Thyroid gland (tissue), 4 donors: ENCODE results near the gene PSMB11.

Experiments used
- POLR2A ChIP-seq, 2 donors: fragments of 450-650 bp; IDR thresholded peaks; one replicate each; pipeline ENCODE4 v1.6.1; 2017; ENCODE audit warnings: antibody characterized with exemption in 2 of 2, mild to moderate bottlenecking in 2 of 2, moderate library complexity in 1 of 2
- TF ChIP-seq, protein P1 (sequence below), 6 experiments: fragments of 200-600 bp in 3 of 6; fragments of 450-650 bp in 3 of 6; sonication (generic) in 3 of 6; IDR thresholded peaks; one replicate each; pipeline ENCODE4 v1.5.1; 2016 to 2019; ENCODE audit warnings: antibody characterized with exemption in 6 of 6, mild to moderate bottlenecking in 2 of 6, inconsistent platforms in 1 of 6, moderate library complexity in 1 of 6

DNA sequence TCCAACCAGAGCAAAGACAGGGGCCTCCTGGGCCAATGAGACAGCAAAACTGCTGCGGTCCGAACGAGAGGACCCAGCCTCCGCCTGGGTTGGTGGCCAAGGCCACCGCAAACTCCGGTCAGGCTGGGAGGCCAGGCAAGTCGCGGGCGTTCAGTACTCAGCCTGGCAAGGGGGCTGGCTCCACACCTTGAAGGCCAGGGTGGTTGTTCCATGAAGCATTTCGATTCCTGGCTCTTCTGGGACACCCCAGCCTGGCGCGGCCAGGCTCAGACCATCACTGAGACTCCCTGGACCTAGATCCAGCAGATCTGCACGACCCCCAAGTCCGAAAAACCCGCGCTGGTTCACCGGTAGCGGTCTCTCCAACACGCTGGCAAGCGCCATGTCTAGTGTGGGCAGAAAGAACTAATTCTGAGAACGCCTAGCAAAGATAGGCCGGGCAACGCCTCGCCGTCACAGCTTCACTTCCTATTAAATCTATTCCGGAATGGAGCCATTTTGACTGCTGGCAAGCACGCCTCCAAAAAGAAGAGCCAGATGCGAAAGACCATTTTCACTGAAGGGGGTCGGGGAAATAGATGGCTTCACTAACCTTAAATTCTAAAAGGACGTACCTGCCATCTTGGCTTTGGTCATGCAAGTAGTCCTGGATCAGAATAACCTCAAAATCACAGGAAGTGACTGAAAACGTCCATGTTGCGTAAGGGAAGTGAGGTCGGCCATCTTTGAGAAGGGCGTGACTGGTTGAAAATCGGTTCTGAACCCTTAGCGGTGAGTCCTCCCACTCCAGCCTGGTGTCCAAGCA lies 7.3 kb upstream of the PSMB11 start, which contains the start of gene PSMB5:
- TF ChIP-seq, protein P1, sequence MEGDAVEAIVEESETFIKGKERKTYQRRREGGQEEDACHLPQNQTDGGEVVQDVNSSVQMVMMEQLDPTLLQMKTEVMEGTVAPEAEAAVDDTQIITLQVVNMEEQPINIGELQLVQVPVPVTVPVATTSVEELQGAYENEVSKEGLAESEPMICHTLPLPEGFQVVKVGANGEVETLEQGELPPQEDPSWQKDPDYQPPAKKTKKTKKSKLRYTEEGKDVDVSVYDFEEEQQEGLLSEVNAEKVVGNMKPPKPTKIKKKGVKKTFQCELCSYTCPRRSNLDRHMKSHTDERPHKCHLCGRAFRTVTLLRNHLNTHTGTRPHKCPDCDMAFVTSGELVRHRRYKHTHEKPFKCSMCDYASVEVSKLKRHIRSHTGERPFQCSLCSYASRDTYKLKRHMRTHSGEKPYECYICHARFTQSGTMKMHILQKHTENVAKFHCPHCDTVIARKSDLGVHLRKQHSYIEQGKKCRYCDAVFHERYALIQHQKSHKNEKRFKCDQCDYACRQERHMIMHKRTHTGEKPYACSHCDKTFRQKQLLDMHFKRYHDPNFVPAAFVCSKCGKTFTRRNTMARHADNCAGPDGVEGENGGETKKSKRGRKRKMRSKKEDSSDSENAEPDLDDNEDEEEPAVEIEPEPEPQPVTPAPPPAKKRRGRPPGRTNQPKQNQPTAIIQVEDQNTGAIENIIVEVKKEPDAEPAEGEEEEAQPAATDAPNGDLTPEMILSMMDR (IDR thresholded peaks at IDR 0.05), result peak in 2 of 6 experiments; percentile 24 to 43
- TF ChIP-seq POLR2A (IDR thresholded peaks at IDR 0.05), result peak in 1 of 2 donors; percentile 69
